ENCODE measurements around the gene CEP170.

Gene CEP170

DNA sequence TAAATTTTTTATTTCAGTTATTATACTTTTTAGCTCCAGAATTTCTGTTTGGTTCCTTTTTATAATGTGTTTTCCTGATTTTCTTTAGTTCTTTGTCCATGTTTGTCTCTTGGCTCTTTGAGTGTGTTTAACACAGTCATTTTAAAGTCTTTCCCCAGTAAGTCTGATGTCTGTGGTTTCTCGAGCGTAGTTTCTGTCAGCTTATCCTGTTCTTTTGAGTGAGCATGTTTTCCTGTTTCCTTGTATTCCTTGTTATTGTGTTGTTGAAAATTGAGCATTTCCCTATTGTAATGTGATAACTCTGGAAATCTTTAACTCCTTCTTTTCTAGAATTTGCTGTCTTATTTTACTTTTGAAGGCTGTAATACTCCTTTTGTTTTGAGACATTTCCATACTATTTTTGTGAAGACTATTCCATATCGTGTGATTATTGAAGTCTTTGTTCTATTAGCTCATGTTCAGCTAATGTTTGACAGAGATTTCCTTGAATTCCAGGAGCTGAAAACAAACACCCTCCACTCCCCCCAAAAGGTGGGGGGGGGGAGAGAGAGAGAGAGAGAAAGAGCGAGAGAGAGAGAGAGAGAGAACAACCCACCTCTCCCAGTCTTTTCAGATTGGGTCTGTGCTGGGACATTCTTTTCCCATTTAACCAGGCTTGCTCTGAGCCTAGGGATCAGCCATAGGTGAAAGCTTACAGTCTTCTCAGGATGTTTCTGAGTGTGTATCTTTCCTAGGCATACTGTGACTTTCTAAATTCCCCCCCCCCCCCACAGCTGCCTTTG, 39.1 kb upstream of the CEP170 start:
- Histone ChIP-seq H3K9me3 (ENCODE audit: insufficient read depth, low read length) (peaks cover 14% of the 10 kb centered on the region; the same call in 1 of the 2 replicates), H3K4me2 (ENCODE audit: low read length) (no peak overlapping the region), H4K20me1 (ENCODE audit: insufficient read depth, low read length) (no peaks in the 10 kb centered on the region), H3K79me2 (ENCODE audit: low read length) (no peaks in the 10 kb centered on the region), H3K4me1 (ENCODE audit: low read length) (no peaks in the 10 kb centered on the region), H3K27ac (ENCODE audit: low read length) (no peak overlapping the region), H2AFZ (ENCODE audit: low read depth, low read length) (no peak overlapping the region), H3K4me3 (ENCODE audit: low read length) (no peak overlapping the region), H3K27me3 (ENCODE audit: low read depth, low read length) (no peaks in the 10 kb centered on the region), H3K9ac (ENCODE audit: low read length) (no peak overlapping the region), H3K36me3 (replicated peaks; ENCODE audit: low read depth, low read length) (peaks cover 44% of the 10 kb centered on the region)
- TF ChIP-seq, protein P1, sequence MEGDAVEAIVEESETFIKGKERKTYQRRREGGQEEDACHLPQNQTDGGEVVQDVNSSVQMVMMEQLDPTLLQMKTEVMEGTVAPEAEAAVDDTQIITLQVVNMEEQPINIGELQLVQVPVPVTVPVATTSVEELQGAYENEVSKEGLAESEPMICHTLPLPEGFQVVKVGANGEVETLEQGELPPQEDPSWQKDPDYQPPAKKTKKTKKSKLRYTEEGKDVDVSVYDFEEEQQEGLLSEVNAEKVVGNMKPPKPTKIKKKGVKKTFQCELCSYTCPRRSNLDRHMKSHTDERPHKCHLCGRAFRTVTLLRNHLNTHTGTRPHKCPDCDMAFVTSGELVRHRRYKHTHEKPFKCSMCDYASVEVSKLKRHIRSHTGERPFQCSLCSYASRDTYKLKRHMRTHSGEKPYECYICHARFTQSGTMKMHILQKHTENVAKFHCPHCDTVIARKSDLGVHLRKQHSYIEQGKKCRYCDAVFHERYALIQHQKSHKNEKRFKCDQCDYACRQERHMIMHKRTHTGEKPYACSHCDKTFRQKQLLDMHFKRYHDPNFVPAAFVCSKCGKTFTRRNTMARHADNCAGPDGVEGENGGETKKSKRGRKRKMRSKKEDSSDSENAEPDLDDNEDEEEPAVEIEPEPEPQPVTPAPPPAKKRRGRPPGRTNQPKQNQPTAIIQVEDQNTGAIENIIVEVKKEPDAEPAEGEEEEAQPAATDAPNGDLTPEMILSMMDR (IDR thresholded peaks at IDR 0.05; ENCODE audit: low read depth, low read length), result no peak

DNA sequence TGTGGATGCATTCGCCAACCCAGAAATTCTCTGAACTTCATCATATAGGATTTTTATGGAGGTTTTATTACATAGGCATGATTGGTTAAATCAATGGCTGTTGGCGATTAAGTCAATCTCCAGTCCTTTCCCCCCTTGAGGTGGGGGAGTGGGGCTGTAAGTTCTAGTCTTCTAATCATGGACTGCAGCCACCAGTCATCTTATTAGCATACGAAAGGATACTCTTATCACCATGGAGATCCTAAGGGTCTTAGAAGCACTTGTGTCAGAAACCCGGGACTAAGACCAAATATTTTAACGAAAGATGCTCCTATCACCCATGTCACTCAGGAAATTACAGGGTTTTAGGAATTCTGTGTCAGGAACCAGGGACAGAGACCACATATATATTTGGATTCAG, 37.0 kb upstream of the CEP170 start:
- H3K4me3 ChIP-seq (ENCODE audit: low read length), result no peak overlapping the region
- no peak overlapping the region for H2AFZ ChIP-seq (ENCODE audit: low read depth, low read length)
- no peak overlapping the region for H3K4me2 ChIP-seq (ENCODE audit: low read length)
- no peaks in the 10 kb centered on the region for H3K79me2 ChIP-seq (ENCODE audit: low read length)
- no peak overlapping the region for H3K9ac ChIP-seq (ENCODE audit: low read length)
- peaks cover 42% of the 10 kb centered on the region for H3K36me3 ChIP-seq (replicated peaks; ENCODE audit: low read depth, low read length)
- H3K27me3 ChIP-seq (ENCODE audit: low read depth, low read length), result no peaks in the 10 kb centered on the region
- H3K4me1 ChIP-seq (ENCODE audit: low read length), result peaks cover 14% of the 10 kb centered on the region
- H3K9me3 ChIP-seq (ENCODE audit: insufficient read depth, low read length), result peaks cover 14% of the 10 kb centered on the region; the same call in 1 of the 2 replicates
- H4K20me1 ChIP-seq (ENCODE audit: insufficient read depth, low read length), result no peaks in the 10 kb centered on the region
- TF ChIP-seq, protein P1 (IDR thresholded peaks at IDR 0.05; ENCODE audit: low read depth, low read length), result no peak
- no peak for TF ChIP-seq EZH2phosphoT487 (IDR thresholded peaks at IDR 0.05; ENCODE audit: low read depth)
- H3K27ac ChIP-seq (ENCODE audit: low read length), result no peak overlapping the region

DNA sequence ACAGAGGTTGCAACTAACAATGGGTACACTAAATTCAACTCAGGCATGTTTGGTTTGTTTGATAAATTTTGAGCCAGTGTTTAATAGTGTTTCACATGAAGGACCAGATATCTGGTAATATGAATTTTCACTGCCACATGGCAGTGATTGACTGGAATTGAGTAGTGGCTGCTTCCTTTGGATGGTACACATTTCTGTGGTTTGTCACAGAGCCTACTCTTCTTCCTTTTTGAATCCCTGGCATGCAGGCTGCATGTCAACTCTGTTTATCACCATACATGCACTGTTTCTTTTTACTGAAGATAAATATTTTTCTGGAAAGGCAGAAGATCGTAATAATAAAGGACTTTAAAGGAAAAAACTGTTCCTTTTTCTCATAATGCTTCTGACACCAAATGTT, 36.2 kb upstream of the CEP170 start:
- no peaks in the 10 kb centered on the region for H3K27me3 ChIP-seq (ENCODE audit: low read depth, low read length)
- H4K20me1 ChIP-seq (ENCODE audit: insufficient read depth, low read length), result no peaks in the 10 kb centered on the region
- H3K79me2 ChIP-seq (ENCODE audit: low read length), result no peaks in the 10 kb centered on the region
- no peak overlapping the region for H3K4me2 ChIP-seq (ENCODE audit: low read length)
- peaks cover 49% of the 10 kb centered on the region for H3K36me3 ChIP-seq (replicated peaks; ENCODE audit: low read depth, low read length)
- no peak overlapping the region for H3K4me3 ChIP-seq (ENCODE audit: low read length)
- no peak overlapping the region for H3K27ac ChIP-seq (ENCODE audit: low read length)
- TF ChIP-seq, protein P1 (IDR thresholded peaks at IDR 0.05; ENCODE audit: low read depth, low read length), result no peak
- TF ChIP-seq EZH2phosphoT487 (IDR thresholded peaks at IDR 0.05; ENCODE audit: low read depth), result no peak
- H3K4me1 ChIP-seq (ENCODE audit: low read length), result peaks cover 23% of the 10 kb centered on the region
- H2AFZ ChIP-seq (ENCODE audit: low read depth, low read length), result no peak overlapping the region
- H3K9ac ChIP-seq (ENCODE audit: low read length), result no peak overlapping the region
- H3K9me3 ChIP-seq (ENCODE audit: insufficient read depth, low read length), result peaks cover 14% of the 10 kb centered on the region; the same call in 1 of the 2 replicates

DNA sequence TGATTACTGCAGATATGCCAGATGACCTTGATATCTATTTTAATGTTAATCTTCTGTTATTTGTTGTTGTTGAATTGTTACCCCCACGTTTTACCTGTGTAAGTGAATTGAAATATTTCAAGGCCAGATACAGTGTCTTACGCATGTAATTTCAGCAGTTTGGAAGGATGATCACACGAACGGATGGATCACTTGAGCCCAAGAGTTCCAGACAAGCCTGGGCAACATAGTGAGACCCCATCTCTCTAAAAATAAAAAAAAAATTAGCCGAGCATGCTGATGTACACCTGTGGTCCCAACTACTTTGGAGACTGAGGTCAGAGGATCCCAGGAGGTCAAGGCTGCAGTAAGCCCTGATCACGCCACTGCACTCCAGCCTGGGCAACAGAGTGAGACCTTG, 33.0 kb upstream of the CEP170 start:
- H3K27ac ChIP-seq (ENCODE audit: low read length), result peak overlapping the region; percentile 68
- H3K79me2 ChIP-seq (ENCODE audit: low read length), result no peaks in the 10 kb centered on the region
- no peak overlapping the region for H2AFZ ChIP-seq (ENCODE audit: low read depth, low read length)
- H3K4me1 ChIP-seq (ENCODE audit: low read length), result peaks cover 46% of the 10 kb centered on the region
- no peaks in the 10 kb centered on the region for H3K27me3 ChIP-seq (ENCODE audit: low read depth, low read length)
- peak overlapping the region; percentile 1; the same call in 1 of the 2 replicates for H3K9ac ChIP-seq (ENCODE audit: low read length)
- peak overlapping the region; percentile 7; the same call in 1 of the 2 replicates for H3K4me3 ChIP-seq (ENCODE audit: low read length)
- peaks cover 38% of the 10 kb centered on the region for H3K36me3 ChIP-seq (replicated peaks; ENCODE audit: low read depth, low read length)
- no peaks in the 10 kb centered on the region for H4K20me1 ChIP-seq (ENCODE audit: insufficient read depth, low read length)
- TF ChIP-seq, protein P1 (IDR thresholded peaks at IDR 0.05; ENCODE audit: low read depth, low read length), result no peak
- no peak for TF ChIP-seq EZH2phosphoT487 (IDR thresholded peaks at IDR 0.05; ENCODE audit: low read depth)
- H3K4me2 ChIP-seq (ENCODE audit: low read length), result peak overlapping the region; percentile 50
- H3K9me3 ChIP-seq (ENCODE audit: insufficient read depth, low read length), result peaks cover 5% of the 10 kb centered on the region; the same call in 1 of the 2 replicates
